HEK293 (cell line): Measurements from ENCODE around the gene SYCN.
A peak's percentile ranks its signal among the peaks of the same experiment; 100 is the strongest.

Experiments
- GLI2 ChIP-seq: fragments of 450-650 bp; formaldehyde crosslinking; IDR thresholded peaks from 2 replicates; pipeline ENCODE4; 2017; ENCODE audit warnings: missing biosample characterization, missing genetic modification characterization, low read depth, borderline replicate concordance
- GLIS1 ChIP-seq: fragments of 450-650 bp; formaldehyde crosslinking; IDR thresholded peaks from 2 replicates; pipeline ENCODE4 v1.5.1; 2016; ENCODE audit warnings: missing biosample characterization, missing genetic modification characterization
- KLF16 ChIP-seq: fragments of 450-650 bp; formaldehyde crosslinking; IDR thresholded peaks from 2 replicates; pipeline ENCODE4 v1.5.1; 2017; ENCODE audit warnings: missing biosample characterization, missing genetic modification characterization
- KLF9 ChIP-seq: fragments of 450-650 bp; formaldehyde crosslinking; IDR thresholded peaks from 2 replicates; pipeline ENCODE4 v1.5.1; 2016; ENCODE audit warnings: missing biosample characterization, missing genetic modification characterization, low read depth
- MZF1 ChIP-seq: fragments of 450-650 bp; formaldehyde crosslinking; IDR thresholded peaks from 2 replicates; pipeline ENCODE4 v1.5.1; 2017; ENCODE audit warnings: missing biosample characterization, missing genetic modification characterization, borderline replicate concordance
- SALL2 ChIP-seq: fragments of 450-650 bp; formaldehyde crosslinking; IDR thresholded peaks from 2 replicates; pipeline ENCODE4 v1.5.0; 2017; ENCODE audit warnings: missing biosample characterization, mild to moderate bottlenecking, missing genetic modification characterization, borderline replicate concordance
- SP2 ChIP-seq: fragments of 450-650 bp; formaldehyde crosslinking; IDR thresholded peaks from 2 replicates; pipeline ENCODE4 v1.5.1; 2016; ENCODE audit warnings: missing biosample characterization, missing genetic modification characterization
- ZBTB7A ChIP-seq: fragments of 450-650 bp; formaldehyde crosslinking; IDR thresholded peaks from 2 replicates; pipeline ENCODE4 v1.5.1; 2016; ENCODE audit warnings: low read depth, missing biosample characterization, missing genetic modification characterization
- ZEB2 ChIP-seq: fragments of 450-650 bp; formaldehyde crosslinking; IDR thresholded peaks from 2 replicates; pipeline ENCODE4 v1.5.1; 2016; ENCODE audit warnings: missing biosample characterization, missing genetic modification characterization
- ZNF133 ChIP-seq: fragments of 450-650 bp; formaldehyde crosslinking; IDR thresholded peaks from 2 replicates; pipeline ENCODE4 v1.5.1; 2016; ENCODE audit warnings: missing biosample characterization, missing genetic modification characterization
- ZNF157 ChIP-seq: fragments of 450-650 bp; formaldehyde crosslinking; IDR thresholded peaks from 2 replicates; pipeline ENCODE4 v1.5.1; 2016; ENCODE audit warnings: missing biosample characterization, missing genetic modification characterization
- ZNF16 ChIP-seq: fragments of 450-650 bp; formaldehyde crosslinking; IDR thresholded peaks from 2 replicates; pipeline ENCODE4 v1.5.1; 2016; ENCODE audit warnings: low read depth, missing biosample characterization, missing genetic modification characterization
- ZNF169 ChIP-seq: fragments of 450-650 bp; formaldehyde crosslinking; IDR thresholded peaks from 2 replicates; pipeline ENCODE4 v1.5.1; 2016; ENCODE audit warnings: missing biosample characterization, missing genetic modification characterization
- ZNF202 ChIP-seq: fragments of 450-650 bp; formaldehyde crosslinking; IDR thresholded peaks from 2 replicates; pipeline ENCODE4 v1.5.1; 2016; ENCODE audit warnings: missing biosample characterization, missing genetic modification characterization, borderline replicate concordance
- ZNF23 ChIP-seq: fragments of 450-650 bp; formaldehyde crosslinking; IDR thresholded peaks from 2 replicates; pipeline ENCODE4 v1.5.1; 2016; ENCODE audit warnings: missing biosample characterization, missing genetic modification characterization, borderline replicate concordance
- ZNF274 ChIP-seq, 2 experiments: fragments of 200-500 bp in 1 of 2; fragments of 450-650 bp in 1 of 2; sonication (Bioruptor generic) in 1 of 2; formaldehyde crosslinking in 1 of 2; IDR thresholded peaks; 2 replicates each; pipeline versions ENCODE4 v1.5.1 to v1.6.1; 2014 to 2016; ENCODE audit warnings: borderline replicate concordance in 1 of 2, inconsistent platforms in 1 of 2, low read length in 1 of 2, missing biosample characterization in 1 of 2, missing genetic modification characterization in 1 of 2
- ZNF37A ChIP-seq: fragments of 450-650 bp; IDR thresholded peaks from 2 replicates; pipeline ENCODE4 v1.5.1; 2018; ENCODE audit warnings: missing biosample characterization, missing genetic modification characterization
- ZNF391 ChIP-seq: fragments of 450-650 bp; formaldehyde crosslinking; IDR thresholded peaks from 2 replicates; pipeline ENCODE4 v1.5.1; 2016; ENCODE audit warnings: low read depth, missing biosample characterization, missing genetic modification characterization, borderline replicate concordance
- ZNF510 ChIP-seq: fragments of 450-650 bp; formaldehyde crosslinking; IDR thresholded peaks from 2 replicates; pipeline ENCODE4 v1.5.1; 2018; ENCODE audit warnings: mild to moderate bottlenecking, missing genetic modification characterization, missing biosample characterization; ENCODE audit not compliant: insufficient replicate concordance
- ZNF658 ChIP-seq: fragments of 450-650 bp; formaldehyde crosslinking; IDR thresholded peaks from 2 replicates; pipeline ENCODE4; 2016; ENCODE audit warnings: missing biosample characterization, missing genetic modification characterization
- ZNF707 ChIP-seq: fragments of 450-650 bp; formaldehyde crosslinking; IDR thresholded peaks from 2 replicates; pipeline ENCODE4 v1.5.1; 2016; ENCODE audit warnings: missing biosample characterization, missing genetic modification characterization
- ZNF837 ChIP-seq: fragments of 450-650 bp; formaldehyde crosslinking; IDR thresholded peaks from 2 replicates; pipeline ENCODE4 v1.5.1; 2016; ENCODE audit warnings: missing biosample characterization, missing genetic modification characterization
- TF ChIP-seq, protein P1 (sequence below): fragments of 450-650 bp; formaldehyde crosslinking; optimal IDR thresholded peaks from 2 replicates; pipeline ENCODE3; 2016; ENCODE audit warnings: missing biosample characterization, mild to moderate bottlenecking, missing genetic modification characterization
- TF ChIP-seq, protein P2 (sequence below): fragments of 450-650 bp; formaldehyde crosslinking; IDR thresholded peaks from 2 replicates; pipeline ENCODE4 v1.5.1; 2016; ENCODE audit warnings: missing biosample characterization, missing genetic modification characterization, low read depth
- TF ChIP-seq, protein P3 (sequence below): fragments of 450-650 bp; formaldehyde crosslinking; IDR thresholded peaks from 2 replicates; pipeline ENCODE4 v1.5.1; 2016; ENCODE audit warnings: missing biosample characterization, missing genetic modification characterization
- TF ChIP-seq, protein P4 (sequence below): fragments of 450-650 bp; formaldehyde crosslinking; IDR thresholded peaks from 2 replicates; pipeline ENCODE4 v1.5.1; 2017; ENCODE audit warnings: missing biosample characterization, missing genetic modification characterization
- TF ChIP-seq, protein P5 (sequence below): fragments of 450-650 bp; formaldehyde crosslinking; IDR thresholded peaks from 2 replicates; pipeline ENCODE4 v1.5.1; 2016; ENCODE audit warnings: missing biosample characterization, missing genetic modification characterization
- TF ChIP-seq, protein P6 (sequence below): fragments of 450-650 bp; formaldehyde crosslinking; IDR thresholded peaks from 2 replicates; pipeline ENCODE4 v1.5.1; 2016; ENCODE audit warnings: missing biosample characterization, missing genetic modification characterization
- TF ChIP-seq, protein P7 (sequence below): fragments of 450-650 bp; formaldehyde crosslinking; IDR thresholded peaks from 2 replicates; pipeline ENCODE4 v1.5.1; 2017; ENCODE audit warnings: missing biosample characterization, mild to moderate bottlenecking, missing genetic modification characterization, moderate library complexity

Gene SYCN

DNA sequence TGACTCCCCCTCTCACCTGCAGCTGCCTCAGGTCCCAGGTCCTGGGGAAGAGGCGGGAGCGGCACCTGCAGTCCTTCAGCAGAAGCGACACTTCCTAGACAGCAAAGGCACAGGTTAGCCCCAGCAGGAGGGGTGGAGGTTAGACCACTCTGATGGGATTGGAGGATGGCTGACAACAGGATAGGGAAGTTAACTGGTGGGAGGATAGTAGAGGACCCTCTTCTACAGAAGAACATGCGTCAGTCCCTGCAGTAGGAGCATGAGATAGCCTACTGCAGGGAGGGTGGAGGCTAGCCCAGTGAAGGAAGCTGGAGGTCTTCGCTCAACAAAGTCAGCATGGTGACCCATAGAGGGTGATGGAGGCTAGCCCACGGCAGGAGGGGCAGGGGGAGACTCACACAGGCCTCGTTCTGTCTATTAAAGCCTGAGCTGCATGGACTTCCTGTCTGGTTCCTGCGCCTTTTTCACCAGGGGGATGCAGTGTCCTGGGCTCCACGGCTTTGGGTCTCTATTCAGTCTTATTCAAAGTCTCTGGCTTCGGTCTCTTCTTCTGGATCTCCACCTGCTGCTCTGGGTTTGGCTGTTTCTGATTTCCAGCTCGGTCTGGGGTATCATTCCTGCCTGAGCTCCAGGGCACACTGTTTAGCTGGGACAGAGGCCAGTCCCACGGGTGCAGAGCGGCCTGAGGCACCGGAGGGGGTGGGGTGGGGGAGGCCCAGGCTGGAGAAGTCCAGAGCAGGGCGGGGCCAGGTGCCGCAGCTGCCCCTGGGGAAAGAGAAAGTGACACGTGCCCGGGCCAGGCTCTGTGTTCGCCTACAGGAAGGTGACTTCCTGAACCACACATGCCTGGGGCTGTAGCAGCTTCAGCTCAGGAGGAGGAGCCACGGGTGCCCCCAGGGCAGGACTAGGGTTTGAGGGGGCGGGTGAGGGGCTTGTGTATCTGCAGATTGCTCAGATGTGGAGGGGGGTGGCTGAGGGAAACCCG, 33.4 kb upstream of the SYCN start (continued):
- TF ChIP-seq GLIS1 (tag by site-specific recombination): peak; percentile 50
- no peak for TF ChIP-seq MZF1
- TF ChIP-seq SP2 (tag by site-specific recombination): no peak
- TF ChIP-seq GLI2 (tag by site-specific recombination): no peak
- TF ChIP-seq, protein P1, sequence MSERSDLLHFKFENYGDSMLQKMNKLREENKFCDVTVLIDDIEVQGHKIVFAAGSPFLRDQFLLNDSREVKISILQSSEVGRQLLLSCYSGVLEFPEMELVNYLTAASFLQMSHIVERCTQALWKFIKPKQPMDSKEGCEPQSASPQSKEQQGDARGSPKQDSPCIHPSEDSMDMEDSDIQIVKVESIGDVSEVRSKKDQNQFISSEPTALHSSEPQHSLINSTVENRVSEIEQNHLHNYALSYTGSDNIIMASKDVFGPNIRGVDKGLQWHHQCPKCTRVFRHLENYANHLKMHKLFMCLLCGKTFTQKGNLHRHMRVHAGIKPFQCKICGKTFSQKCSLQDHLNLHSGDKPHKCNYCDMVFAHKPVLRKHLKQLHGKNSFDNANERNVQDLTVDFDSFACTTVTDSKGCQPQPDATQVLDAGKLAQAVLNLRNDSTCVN (tag by site-specific recombination): no peak
- no peak for TF ChIP-seq ZNF169 (tag by site-specific recombination)
- no peak for TF ChIP-seq ZNF157 (tag by site-specific recombination)
- TF ChIP-seq, protein P2, sequence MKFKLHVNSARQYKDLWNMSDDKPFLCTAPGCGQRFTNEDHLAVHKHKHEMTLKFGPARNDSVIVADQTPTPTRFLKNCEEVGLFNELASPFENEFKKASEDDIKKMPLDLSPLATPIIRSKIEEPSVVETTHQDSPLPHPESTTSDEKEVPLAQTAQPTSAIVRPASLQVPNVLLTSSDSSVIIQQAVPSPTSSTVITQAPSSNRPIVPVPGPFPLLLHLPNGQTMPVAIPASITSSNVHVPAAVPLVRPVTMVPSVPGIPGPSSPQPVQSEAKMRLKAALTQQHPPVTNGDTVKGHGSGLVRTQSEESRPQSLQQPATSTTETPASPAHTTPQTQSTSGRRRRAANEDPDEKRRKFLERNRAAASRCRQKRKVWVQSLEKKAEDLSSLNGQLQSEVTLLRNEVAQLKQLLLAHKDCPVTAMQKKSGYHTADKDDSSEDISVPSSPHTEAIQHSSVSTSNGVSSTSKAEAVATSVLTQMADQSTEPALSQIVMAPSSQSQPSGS: no peak
- no peak for TF ChIP-seq ZNF837 (tag by site-specific recombination)
- TF ChIP-seq KLF9: no peak
- TF ChIP-seq, protein P3, sequence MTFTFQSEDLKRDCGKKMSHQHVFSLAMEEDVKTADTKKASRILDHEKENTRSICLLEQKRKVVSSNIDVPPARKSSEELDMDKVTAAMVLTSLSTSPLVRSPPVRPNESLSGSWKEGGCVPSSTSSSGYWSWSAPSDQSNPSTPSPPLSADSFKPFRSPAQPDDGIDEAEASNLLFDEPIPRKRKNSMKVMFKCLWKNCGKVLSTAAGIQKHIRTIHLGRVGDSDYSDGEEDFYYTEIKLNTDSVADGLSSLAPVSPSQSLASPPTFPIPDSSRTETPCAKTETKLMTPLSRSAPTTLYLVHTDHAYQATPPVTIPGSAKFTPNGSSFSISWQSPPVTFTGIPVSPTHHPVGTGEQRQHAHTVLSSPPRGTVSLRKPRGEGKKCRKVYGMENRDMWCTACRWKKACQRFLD (tag by site-specific recombination): no peak
- TF ChIP-seq, protein P4, sequence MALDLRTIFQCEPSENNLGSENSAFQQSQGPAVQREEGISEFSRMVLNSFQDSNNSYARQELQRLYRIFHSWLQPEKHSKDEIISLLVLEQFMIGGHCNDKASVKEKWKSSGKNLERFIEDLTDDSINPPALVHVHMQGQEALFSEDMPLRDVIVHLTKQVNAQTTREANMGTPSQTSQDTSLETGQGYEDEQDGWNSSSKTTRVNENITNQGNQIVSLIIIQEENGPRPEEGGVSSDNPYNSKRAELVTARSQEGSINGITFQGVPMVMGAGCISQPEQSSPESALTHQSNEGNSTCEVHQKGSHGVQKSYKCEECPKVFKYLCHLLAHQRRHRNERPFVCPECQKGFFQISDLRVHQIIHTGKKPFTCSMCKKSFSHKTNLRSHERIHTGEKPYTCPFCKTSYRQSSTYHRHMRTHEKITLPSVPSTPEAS (tag by site-specific recombination): no peak
- TF ChIP-seq, protein P5, sequence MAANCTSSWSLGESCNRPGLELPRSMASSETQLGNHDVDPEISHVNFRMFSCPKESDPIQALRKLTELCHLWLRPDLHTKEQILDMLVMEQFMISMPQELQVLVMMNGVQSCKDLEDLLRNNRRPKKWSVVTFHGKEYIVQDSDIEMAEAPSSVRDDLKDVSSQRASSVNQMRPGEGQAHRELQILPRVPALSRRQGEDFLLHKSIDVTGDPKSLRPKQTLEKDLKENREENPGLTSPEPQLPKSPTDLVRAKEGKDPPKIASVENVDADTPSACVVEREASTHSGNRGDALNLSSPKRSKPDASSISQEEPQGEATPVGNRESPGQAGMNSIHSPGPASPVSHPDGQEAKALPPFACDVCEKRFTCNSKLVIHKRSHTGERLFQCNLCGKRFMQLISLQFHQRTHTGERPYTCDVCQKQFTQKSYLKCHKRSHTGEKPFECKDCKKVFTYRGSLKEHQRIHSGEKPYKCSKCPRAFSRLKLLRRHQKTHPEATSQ (tag by site-specific recombination): peak; percentile 96; the same call in 1 of the 2 replicates
- no peak for TF ChIP-seq ZNF202 (tag by site-specific recombination)
- TF ChIP-seq ZNF274 (IDR thresholded peaks at IDR 0.05; ENCODE audit: low read length): no peak
- TF ChIP-seq ZNF274 (tag by site-specific recombination; IDR thresholded peaks at IDR 0.05; ENCODE audit: borderline replicate concordance): no peak
- no peak for TF ChIP-seq ZBTB7A (tag by site-specific recombination)
- TF ChIP-seq ZNF23 (tag by site-specific recombination): no peak
- TF ChIP-seq ZEB2 (tag by site-specific recombination): no peak
- TF ChIP-seq, protein P6, sequence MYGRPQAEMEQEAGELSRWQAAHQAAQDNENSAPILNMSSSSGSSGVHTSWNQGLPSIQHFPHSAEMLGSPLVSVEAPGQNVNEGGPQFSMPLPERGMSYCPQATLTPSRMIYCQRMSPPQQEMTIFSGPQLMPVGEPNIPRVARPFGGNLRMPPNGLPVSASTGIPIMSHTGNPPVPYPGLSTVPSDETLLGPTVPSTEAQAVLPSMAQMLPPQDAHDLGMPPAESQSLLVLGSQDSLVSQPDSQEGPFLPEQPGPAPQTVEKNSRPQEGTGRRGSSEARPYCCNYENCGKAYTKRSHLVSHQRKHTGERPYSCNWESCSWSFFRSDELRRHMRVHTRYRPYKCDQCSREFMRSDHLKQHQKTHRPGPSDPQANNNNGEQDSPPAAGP (tag by site-specific recombination): no peak
- TF ChIP-seq ZNF16 (tag by site-specific recombination): no peak
- TF ChIP-seq, protein P7, sequence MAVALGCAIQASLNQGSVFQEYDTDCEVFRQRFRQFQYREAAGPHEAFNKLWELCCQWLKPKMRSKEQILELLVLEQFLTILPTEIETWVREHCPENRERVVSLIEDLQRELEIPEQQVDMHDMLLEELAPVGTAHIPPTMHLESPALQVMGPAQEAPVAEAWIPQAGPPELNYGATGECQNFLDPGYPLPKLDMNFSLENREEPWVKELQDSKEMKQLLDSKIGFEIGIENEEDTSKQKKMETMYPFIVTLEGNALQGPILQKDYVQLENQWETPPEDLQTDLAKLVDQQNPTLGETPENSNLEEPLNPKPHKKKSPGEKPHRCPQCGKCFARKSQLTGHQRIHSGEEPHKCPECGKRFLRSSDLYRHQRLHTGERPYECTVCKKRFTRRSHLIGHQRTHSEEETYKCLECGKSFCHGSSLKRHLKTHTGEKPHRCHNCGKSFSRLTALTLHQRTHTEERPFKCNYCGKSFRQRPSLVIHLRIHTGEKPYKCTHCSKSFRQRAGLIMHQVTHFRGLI (tag by site-specific recombination): no peak
- TF ChIP-seq ZNF37A (tag by site-specific recombination): no peak
- TF ChIP-seq ZNF133: no peak
- TF ChIP-seq ZNF707: no peak
- no peak for TF ChIP-seq ZNF510 (tag by site-specific recombination)
- no peak for TF ChIP-seq ZNF658
- TF ChIP-seq SALL2: 0 out of 2 replicates have a peak, but pooled peaks have one; percentile 7
- TF ChIP-seq KLF16: no peak
- TF ChIP-seq ZNF391 (tag by site-specific recombination): no peak
